Activated naive CD4-positive, alpha-beta T cell (primary cell): ENCODE results near the gene LYPD6.

Source experiments
- DNase-seq, 4 experiments: peaks; one replicate each; lab custom pipeline; 2025; lab: John Stamatoyannopoulos, UW

LYPD6 gene

GRCh38 chr2:149409506-149409905 is 79.1 kb downstream of the LYPD6 start:
- DNase-seq, result no peak

GRCh38 chr2:149410701-149411484 is 80.5 kb downstream of the LYPD6 start:
- DNase-seq, result no peak

GRCh38 chr2:149413487-149413886 is 83.1 kb downstream of the LYPD6 start:
- no peak for DNase-seq

GRCh38 chr2:149415086-149415485 is 84.7 kb downstream of the LYPD6 start:
- DNase-seq, result no peak

GRCh38 chr2:149418065-149418464 is 87.7 kb downstream of the LYPD6 start:
- DNase-seq, result no peak

- DNase-seq, result no peak
These were observed 89.9 kb downstream of the LYPD6 start for GRCh38 chr2:149420053-149420963.

GRCh38 chr2:149421791-149422190 is 91.4 kb downstream of the LYPD6 start:
- no peak for DNase-seq

GRCh38 chr2:149422337-149422990 is 92.1 kb downstream of the LYPD6 start:
- DNase-seq, result no peak

GRCh38 chr2:149422991-149423338 is 92.6 kb downstream of the LYPD6 start:
- DNase-seq, result no peak

- DNase-seq, result no peak
These were observed 93.2 kb downstream of the LYPD6 start for GRCh38 chr2:149423630-149424029.

GRCh38 chr2:149427387-149427786 is 97.0 kb downstream of the LYPD6 start:
- DNase-seq, result no peak

GRCh38 chr2:149428783-149429182 is 98.4 kb downstream of the LYPD6 start:
- DNase-seq, result no peak

GRCh38 chr2:149430743-149431736 is 100.7 kb downstream of the LYPD6 start:
- no peak for DNase-seq

- no peak for DNase-seq
These were observed 108.1 kb downstream of the LYPD6 start for GRCh38 chr2:149438330-149438960.

GRCh38 chr2:149441255-149441654 is 110.9 kb downstream of the LYPD6 start:
- no peak for DNase-seq

GRCh38 chr2:149442346-149442745 is 112.0 kb downstream of the LYPD6 start:
- no peak for DNase-seq

- DNase-seq, result no peak
These were observed 112.8 kb downstream of the LYPD6 start for GRCh38 chr2:149443150-149443549.

- no peak for DNase-seq
These were observed 116.4 kb downstream of the LYPD6 start for GRCh38 chr2:149446748-149447147.

GRCh38 chr2:149448315-149448714 is 117.9 kb downstream of the LYPD6 start:
- DNase-seq, result no peak

GRCh38 chr2:149449017-149449416 is 118.6 kb downstream of the LYPD6 start:
- no peak for DNase-seq
